ENCODE measurements around the gene TMEM242. TPM values are rescaled to one million over a fixed set of nuclear protein-coding genes. Genes with fewer than 3 reads are reported as not detected.

Gene TMEM242
- total and polyA plus RNA-seq, 2 of the 4 experiments (the other 2 are of a cell fraction), result 2.3 to 4.6 TPM

GRCh38 chr6:157339432-157339831, 16.1 kb upstream of the TMEM242 start:
- no peaks in the 10 kb centered on the region for H4K20me1 ChIP-seq (ENCODE audit: insufficient read depth, low read length)
- H3K79me1 ChIP-seq (ENCODE audit: low read depth in 1 of 2, low read length in 2 of 2), result no peaks in the 10 kb centered on the region
- CTCF ChIA-PET, result no interaction called here
- no peak overlapping the region for H3K4me3 ChIP-seq (ENCODE audit: insufficient read depth, low read depth, low read length)
- no TSS peak for BruUV-seq (replicated peaks)
- H3K18ac ChIP-seq (ENCODE audit: low read depth, low read length), result no peak overlapping the region
- no peak overlapping the region for H4K5ac ChIP-seq (ENCODE audit: low read depth, low read length)
- H2BK15ac ChIP-seq (ENCODE audit: low read depth, low read length), result no peak overlapping the region
- in situ Hi-C loops (cut with MboI; ENCODE audit: low sequenced_read_pairs) (no loop called here), intact Hi-C loops (cut with micrococcal nuclease) (no loop called here), dilution Hi-C loops (cut with HindIII; ENCODE audit: low sequenced_read_pairs, unreplicated experiment) (no loop called here)
- no CpG with 5 or more reads among the region's 1 CpG for WGBS, 2 experiments (ENCODE audit: extremely low coverage in 2 of 2, insufficient read length in 1 of 2)
- H4K8ac ChIP-seq (ENCODE audit: low read depth in 2 of 2, low read length in 2 of 2), result no peak overlapping the region
- POLR2A ChIA-PET (ENCODE audit: unreplicated experiment), result no interaction called here
- no peak overlapping the region for H2BK120ac ChIP-seq (ENCODE audit: low read depth, low read length)
- H3K27me3 ChIP-seq (ENCODE audit: control insufficient read depth, insufficient read depth, low read length), result peaks cover 13% of the 10 kb centered on the region
- H3K4ac ChIP-seq (ENCODE audit: low read depth, low read length), result no peak overlapping the region
- DNase-seq (no peak), ATAC-seq (ENCODE audit: low read depth) (no peak)
- no peaks in the 10 kb centered on the region for H3K36me3 ChIP-seq (ENCODE audit: control insufficient read depth, insufficient read depth, low read length)
- no peak overlapping the region for H3K23ac ChIP-seq (ENCODE audit: low read depth, low read length)
- no peak overlapping the region for H2BK5ac ChIP-seq (ENCODE audit: low read depth, low read length, poor library complexity, severe bottlenecking)
- H3K9me3 ChIP-seq (ENCODE audit: control insufficient read depth, insufficient read depth, low read length), result no peaks in the 10 kb centered on the region; the same call in 1 of the 2 replicates
- no peaks in the 10 kb centered on the region for H3K9me1 ChIP-seq (ENCODE audit: insufficient read depth, low read length)
- no peak overlapping the region for H3K4me2 ChIP-seq (ENCODE audit: low read depth, low read length)
- H3K14ac ChIP-seq (replicated peaks; ENCODE audit: low read depth, low read length), result no peak overlapping the region
- no peak for TF ChIP-seq FOS (IDR thresholded peaks at IDR 0.05; ENCODE audit: low read depth, low read length)
- TF ChIP-seq MXI1 (IDR thresholded peaks at IDR 0.05; ENCODE audit: borderline replicate concordance, low read depth, low read length), result no peak
- no peak for TF ChIP-seq RCOR1 (IDR thresholded peaks at IDR 0.05; ENCODE audit: insufficient replicate concordance, low read length)
- no peak for TF ChIP-seq RAD21 (IDR thresholded peaks at IDR 0.05; ENCODE audit: low read length)
- TF ChIP-seq MAFK (IDR thresholded peaks at IDR 0.05; ENCODE audit: low read depth, low read length), result no peak
- TF ChIP-seq POLR2A (IDR thresholded peaks at IDR 0.05; ENCODE audit: low read depth, low read length), result no peak
- TF ChIP-seq ELK1 (IDR thresholded peaks at IDR 0.05; ENCODE audit: borderline replicate concordance, low read depth, low read length), result no peak
- TF ChIP-seq CTCF (conservative IDR thresholded peaks at IDR 0.05; ENCODE audit: low read depth, low read length), result no peak
- TF ChIP-seq MAZ (IDR thresholded peaks at IDR 0.05; ENCODE audit: borderline replicate concordance, low read depth, low read length), result no peak
- no peak for TF ChIP-seq RFX5 (IDR thresholded peaks at IDR 0.05; ENCODE audit: low read depth, low read length)
- TF ChIP-seq USF2 (IDR thresholded peaks at IDR 0.05; ENCODE audit: low read depth, low read length), result no peak
- no peak for TF ChIP-seq BHLHE40 (IDR thresholded peaks at IDR 0.05; ENCODE audit: low read depth, low read length)
- no peak for TF ChIP-seq NFE2L2 (IDR thresholded peaks at IDR 0.05; ENCODE audit: low read depth, low read length)
- TF ChIP-seq CEBPB (IDR thresholded peaks at IDR 0.05; ENCODE audit: low read depth, low read length), result no peak
- no peak for TF ChIP-seq SMC3 (IDR thresholded peaks at IDR 0.05; ENCODE audit: low read depth, low read length)
- no peak overlapping the region for H2AFZ ChIP-seq (replicated peaks; ENCODE audit: low read length, poor library complexity)
- H2AK5ac ChIP-seq (ENCODE audit: low read depth, low read length), result no peak overlapping the region
- no peak overlapping the region for H3K9ac ChIP-seq (ENCODE audit: low read depth, low read length)
- H3K4me1 ChIP-seq (ENCODE audit: control insufficient read depth, insufficient read depth, low read length), result no peaks in the 10 kb centered on the region
- no peak overlapping the region for H3K56ac ChIP-seq (ENCODE audit: extremely low read depth, insufficient read depth, low read length)
- no peak overlapping the region for H3K27ac ChIP-seq (ENCODE audit: insufficient read depth, low read length)
- no peak overlapping the region for H2BK20ac ChIP-seq (ENCODE audit: low read depth, low read length)
- H4K91ac ChIP-seq (ENCODE audit: insufficient read depth, low read depth, low read length), result no peak overlapping the region
- H2AK9ac ChIP-seq (replicated peaks; ENCODE audit: low read depth, low read length, poor library complexity), result no peak overlapping the region
